Adrenal gland (tissue), 5 donors: Measurements from ENCODE around the gene ENOX1.

Source experiments
- POLR2A ChIP-seq, 2 donors: fragments of 450-650 bp; IDR thresholded peaks; one replicate each; pipeline ENCODE4 v1.6.1; 2017; ENCODE audit warnings: antibody characterized with exemption in 2 of 2, mild to moderate bottlenecking in 2 of 2, moderate library complexity in 1 of 2
- TF ChIP-seq, protein P1 (sequence below), 6 experiments: fragments of 450-650 bp in 4 of 6; fragments of 200-600 bp in 2 of 6; sonication (generic) in 1 of 6; IDR thresholded peaks; 1 replicate in 5 of 6; 2 replicates in 1 of 6; pipeline versions ENCODE4 v1.5.1 to v1.8.0; 2016 to 2021; ENCODE audit warnings: antibody characterized with exemption in 6 of 6, mild to moderate bottlenecking in 2 of 6, moderate library complexity in 1 of 6
- donor health status: DM: no; HTN: no; CAD: no.

DNA sequence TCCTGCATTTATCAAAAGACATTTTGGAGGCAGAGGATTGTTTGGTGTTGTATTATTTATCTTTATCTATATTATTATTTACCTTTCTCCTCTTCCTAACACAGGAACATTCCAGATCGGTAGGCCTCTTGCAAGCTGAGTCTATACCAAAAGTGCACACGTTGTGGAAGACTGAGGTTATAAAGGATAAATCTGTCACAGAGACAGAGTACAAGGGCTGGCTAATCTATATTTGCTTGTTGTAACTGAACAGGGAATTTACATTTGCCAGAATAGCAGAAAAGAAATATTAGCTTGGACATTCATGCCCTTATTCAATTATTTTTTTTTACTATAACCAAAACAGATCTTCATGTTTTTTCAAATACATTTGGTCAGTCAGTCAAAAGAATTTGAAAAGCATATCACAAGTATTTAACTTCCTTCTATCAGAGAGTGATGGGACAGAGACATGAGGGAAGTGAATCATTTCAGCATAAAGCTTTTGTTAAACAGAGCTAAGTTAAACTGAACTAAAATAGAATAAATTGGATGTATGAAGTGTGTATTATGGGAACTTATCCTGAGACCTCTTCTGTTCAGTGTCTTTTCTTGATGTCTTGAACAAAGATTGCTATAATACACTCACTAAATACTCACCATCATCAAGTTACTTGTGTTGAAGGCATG is 410.8 kb downstream of the ENOX1 start:
- TF ChIP-seq, protein P1, sequence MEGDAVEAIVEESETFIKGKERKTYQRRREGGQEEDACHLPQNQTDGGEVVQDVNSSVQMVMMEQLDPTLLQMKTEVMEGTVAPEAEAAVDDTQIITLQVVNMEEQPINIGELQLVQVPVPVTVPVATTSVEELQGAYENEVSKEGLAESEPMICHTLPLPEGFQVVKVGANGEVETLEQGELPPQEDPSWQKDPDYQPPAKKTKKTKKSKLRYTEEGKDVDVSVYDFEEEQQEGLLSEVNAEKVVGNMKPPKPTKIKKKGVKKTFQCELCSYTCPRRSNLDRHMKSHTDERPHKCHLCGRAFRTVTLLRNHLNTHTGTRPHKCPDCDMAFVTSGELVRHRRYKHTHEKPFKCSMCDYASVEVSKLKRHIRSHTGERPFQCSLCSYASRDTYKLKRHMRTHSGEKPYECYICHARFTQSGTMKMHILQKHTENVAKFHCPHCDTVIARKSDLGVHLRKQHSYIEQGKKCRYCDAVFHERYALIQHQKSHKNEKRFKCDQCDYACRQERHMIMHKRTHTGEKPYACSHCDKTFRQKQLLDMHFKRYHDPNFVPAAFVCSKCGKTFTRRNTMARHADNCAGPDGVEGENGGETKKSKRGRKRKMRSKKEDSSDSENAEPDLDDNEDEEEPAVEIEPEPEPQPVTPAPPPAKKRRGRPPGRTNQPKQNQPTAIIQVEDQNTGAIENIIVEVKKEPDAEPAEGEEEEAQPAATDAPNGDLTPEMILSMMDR (IDR thresholded peaks at IDR 0.05), result no peak
- no peak for TF ChIP-seq POLR2A (IDR thresholded peaks at IDR 0.05)
